ENCODE data around the gene FBXO24. TPM values are rescaled to one million over a fixed set of nuclear protein-coding genes. Genes with fewer than 3 reads are reported as not detected.

The FBXO24 gene
- total and polyA plus RNA-seq, 9 of the 15 experiments (the other 6 are each of a cell fraction or from before 2014, with no cell fraction given) = 0.17 to 0.95 (median 0.50) TPM

DNA sequence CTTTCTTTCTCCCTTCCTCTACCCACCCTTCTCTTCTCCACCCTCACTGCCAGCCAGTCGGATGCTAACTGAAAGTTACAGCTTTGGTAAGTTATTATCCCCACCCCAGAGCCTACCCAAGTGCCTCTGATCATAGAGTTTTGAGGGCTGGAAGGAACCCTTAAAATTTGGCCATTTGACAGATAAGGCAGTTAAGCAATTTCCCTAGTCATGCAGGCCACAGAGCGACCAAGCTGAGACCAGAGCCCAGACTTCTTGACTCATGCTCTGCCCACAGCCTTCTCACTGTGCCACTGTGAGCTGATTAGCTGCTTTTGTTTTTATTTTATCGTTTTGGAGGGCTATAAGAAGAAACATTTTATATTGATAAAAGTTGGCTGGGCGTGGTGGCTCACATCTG is 29.6 kb upstream of the FBXO24 start (continued):
- no peak for TF ChIP-seq GABPB2 (CRISPR knock-in tag; conservative IDR thresholded peaks at IDR 0.05)
- no peak for TF ChIP-seq ZNF408 (CRISPR knock-in tag; IDR thresholded peaks at IDR 0.05; ENCODE audit: low read depth)
- TF ChIP-seq, protein P1, sequence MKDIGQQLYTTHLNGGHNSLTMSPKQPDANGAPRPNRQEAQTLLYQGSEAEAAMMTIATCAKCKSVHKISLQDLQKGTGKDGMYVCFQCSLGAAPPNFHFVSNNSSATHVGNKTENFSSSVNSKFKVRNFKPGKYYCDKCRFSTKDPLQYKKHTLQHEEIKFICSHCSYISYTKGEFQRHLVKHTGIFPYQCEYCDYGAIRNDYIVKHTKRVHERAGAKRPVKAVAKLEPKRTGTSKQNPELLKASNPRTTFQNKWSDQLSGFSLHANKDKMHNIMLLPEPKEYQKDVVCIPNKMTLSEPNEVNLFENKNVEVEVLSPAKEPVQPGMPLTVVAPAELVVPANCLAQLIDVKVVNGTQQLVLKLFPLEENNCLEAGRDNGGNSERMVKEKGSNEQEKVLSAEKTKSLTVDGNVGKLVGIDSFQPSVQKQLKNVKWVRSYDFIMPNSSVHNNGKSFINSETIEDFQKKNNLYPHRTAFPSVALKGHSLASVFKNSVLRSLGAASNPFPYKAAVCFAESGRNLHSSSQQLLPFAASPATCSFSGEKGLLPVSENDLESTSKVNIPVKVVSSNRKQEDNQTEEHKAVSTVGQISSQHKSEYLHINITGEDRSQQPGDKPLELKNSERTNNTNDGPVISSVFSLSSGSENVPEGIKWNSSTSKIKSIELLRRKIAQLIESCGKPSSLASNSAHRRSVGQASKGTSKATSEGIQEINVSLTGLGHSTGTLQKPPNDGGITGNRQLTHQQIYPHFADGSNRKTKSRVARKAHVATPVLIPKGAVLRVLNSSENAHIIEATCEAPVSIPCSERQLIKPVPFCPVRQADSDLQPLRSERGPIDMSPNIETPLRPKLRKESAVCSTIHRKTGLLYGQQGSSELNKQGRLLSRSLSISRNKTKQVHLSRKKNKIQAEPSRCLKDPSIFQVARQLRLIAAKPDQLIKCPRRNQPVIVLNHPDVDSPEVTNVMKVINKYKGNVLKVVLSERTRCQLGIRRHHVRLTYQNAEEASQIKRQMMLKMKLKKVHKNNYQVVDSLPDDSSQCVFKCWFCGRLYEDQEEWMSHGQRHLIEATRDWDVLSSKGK (CRISPR knock-in tag; IDR thresholded peaks at IDR 0.05) = no peak
- TF ChIP-seq FOS (IDR thresholded peaks at IDR 0.05; ENCODE audit: extremely low read depth, insufficient read length) = no peak
- TF ChIP-seq CBX3 (IDR thresholded peaks at IDR 0.05; ENCODE audit: borderline replicate concordance in 1 of 2, low read length in 2 of 2) = no peak
- TF ChIP-seq SIX5 (IDR thresholded peaks at IDR 0.05; ENCODE audit: borderline replicate concordance in 1 of 2, insufficient read depth in 1 of 2, low read depth in 1 of 2, low read length in 2 of 2) = no peak
- TF ChIP-seq ZNF583 (CRISPR knock-in tag; IDR thresholded peaks at IDR 0.05) = no peak

DNA sequence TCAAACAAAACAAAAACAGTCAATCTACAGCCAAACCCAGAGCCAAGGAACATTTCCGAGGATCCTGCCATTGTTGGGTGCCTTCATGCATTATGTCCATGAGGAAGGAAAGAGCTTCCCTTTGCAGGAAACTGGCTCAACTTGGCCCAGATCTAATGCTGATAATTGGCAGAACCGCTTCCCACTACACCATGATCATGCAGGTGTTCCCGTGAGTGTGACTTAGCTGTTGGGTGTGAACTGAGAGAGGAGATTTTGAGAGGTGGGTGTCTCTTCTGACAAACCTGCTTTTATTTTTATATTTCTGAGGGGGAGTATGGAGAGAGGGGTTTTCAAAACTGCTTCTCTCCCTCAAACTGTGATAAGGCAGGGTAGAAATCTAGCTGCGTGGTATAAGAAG is 27.0 kb upstream of the FBXO24 start:
- FAIRE-seq = no peak
- POLR2A ChIA-PET = interaction anchor here (0.7 to 2.5 kb wide), 12 partner anchors 10 to 181 kb away, joined by 3 to 11 read pairs (median 5); partner anchors contain the start of genes FBXO24, LRCH4 and NYAP1
- Histone ChIP-seq H4K20me1 (replicated peaks; ENCODE audit: control insufficient read depth, insufficient read depth, low read length) (no peaks in the 10 kb centered on the region), H3K9ac (ENCODE audit: insufficient read depth in 1 of 2, low read depth in 2 of 2, low read length in 2 of 2) (no peak overlapping the region), H3K79me2 (ENCODE audit: control insufficient read depth, insufficient read depth, low read length) (no peaks in the 10 kb centered on the region), H3K27ac (ENCODE audit: extremely low read depth, low read depth, low read length) (no peak overlapping the region), H2AFZ (ENCODE audit: low read depth, low read length) (no peak overlapping the region), H3K9me1 (ENCODE audit: control insufficient read depth, insufficient read depth, low read length) (no peaks in the 10 kb centered on the region), H3K4me2 (ENCODE audit: insufficient read depth, low read length) (no peak overlapping the region), H3K9me3 (replicated peaks; ENCODE audit: control insufficient read depth, insufficient read depth, low read depth, low read length) (no peaks in the 10 kb centered on the region), H3K27me3 (ENCODE audit: control insufficient read depth in 2 of 2, insufficient read depth in 2 of 2, low read length in 2 of 2) (no peaks in the 10 kb centered on the region), H3K4me3 (no peak overlapping the region), H3K4me1 (replicated peaks in 1 of 2; ENCODE audit: control insufficient read depth in 2 of 2, insufficient read depth in 2 of 2, low read length in 2 of 2) (peaks cover 9 to 17% of the 10 kb centered on the region in 2 experiments; a peak in 4 of 5 replicates), H3K36me3 (ENCODE audit: control insufficient read depth, insufficient read depth, low read length) (peaks cover 42% of the 10 kb centered on the region; the same call in 2 of the 3 replicates)
- in situ Hi-C loops (cut with MboI) (loop anchor here (25.0 kb wide), 1 partner anchor 97 kb away; the partner anchor contains the start of gene SPACDR), intact Hi-C loops (cut with micrococcal nuclease) (loop anchor here (1.0 to 2.0 kb wide), 2 partner anchors 90 to 158 kb away; no protein-coding TSS in a partner anchor)
- no peak for DNase-seq (ENCODE audit: extremely low read depth in 1 of 4, low spot score in 3 of 4)
- BruUV-seq (replicated peaks) = no TSS peak
- CTCF ChIA-PET (ENCODE audit: low intra/inter-chr PET ratio) = interaction anchor here (0.5 to 2.8 kb wide), 6 partner anchors 47 to 724 kb away, joined by 3 to 30 read pairs (median 8); partner anchors contain the start of gene NYAP1
- no peak for ATAC-seq
- WGBS (ENCODE audit: insufficient coverage, low coverage, missing lambda C conversion rate) = 84% methylated on average over 4 of the region's 4 CpGs
- no peak for TF ChIP-seq MAFK (IDR thresholded peaks at IDR 0.05; ENCODE audit: low read length)
- TF ChIP-seq PURB (CRISPR knock-in tag; IDR thresholded peaks at IDR 0.05; ENCODE audit: low read depth) = no peak
- no peak for TF ChIP-seq ZNF3 (CRISPR knock-in tag; IDR thresholded peaks at IDR 0.05)
- TF ChIP-seq POLR2A (conservative IDR thresholded peaks at IDR 0.05) = no peak
- no peak for TF ChIP-seq HDGF (IDR thresholded peaks at IDR 0.05)
- TF ChIP-seq ZNF79 (CRISPR knock-in tag; IDR thresholded peaks at IDR 0.05; ENCODE audit: low read depth) = no peak
- TF ChIP-seq, protein P2, sequence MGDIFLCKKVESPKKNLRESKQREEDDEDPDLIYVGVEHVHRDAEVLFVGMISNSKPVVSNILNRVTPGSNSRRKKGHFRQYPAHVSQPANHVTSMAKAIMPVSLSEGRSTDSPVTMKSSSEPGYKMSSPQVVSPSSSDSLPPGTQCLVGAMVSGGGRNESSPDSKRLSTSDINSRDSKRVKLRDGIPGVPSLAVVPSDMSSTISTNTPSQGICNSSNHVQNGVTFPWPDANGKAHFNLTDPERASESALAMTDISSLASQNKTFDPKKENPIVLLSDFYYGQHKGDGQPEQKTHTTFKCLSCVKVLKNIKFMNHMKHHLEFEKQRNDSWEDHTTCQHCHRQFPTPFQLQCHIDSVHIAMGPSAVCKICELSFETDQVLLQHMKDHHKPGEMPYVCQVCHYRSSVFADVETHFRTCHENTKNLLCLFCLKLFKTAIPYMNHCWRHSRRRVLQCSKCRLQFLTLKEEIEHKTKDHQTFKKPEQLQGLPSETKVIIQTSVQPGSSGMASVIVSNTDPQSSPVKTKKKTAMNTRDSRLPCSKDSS (IDR thresholded peaks at IDR 0.05; ENCODE audit: low read depth, partially characterized antibody) = no peak
- no peak for TF ChIP-seq OTX1 (CRISPR knock-in tag; IDR thresholded peaks at IDR 0.05)
- TF ChIP-seq SLC30A9 (CRISPR knock-in tag; IDR thresholded peaks at IDR 0.05) = no peak
